Transverse colon (tissue), 4 donors: ENCODE results near the gene BDKRB1. TPM values are rescaled to one million over a fixed set of nuclear protein-coding genes. Genes with fewer than 3 reads are reported as not detected.

ENCODE experiments used
- DNase-seq: peaks from one replicate; pipeline ENCODE4 v3.0.0-alpha.2; 2019
- H3K27ac ChIP-seq, 4 donors: fragments of 200-600 bp; sonication (generic); 2 replicates each; pipeline ENCODE4 v1.5.1; 2016 to 2018; ENCODE audit warnings: inconsistent platforms in 4 of 4
- H3K27me3 ChIP-seq: fragments of 200-600 bp; sonication (generic); 2 replicates; pipeline ENCODE4 v1.5.1; 2017; ENCODE audit warnings: inconsistent platforms
- H3K36me3 ChIP-seq, 4 donors: fragments of 200-600 bp; sonication (generic); 2 replicates each; pipeline ENCODE4 v1.5.1; 2017 to 2019; ENCODE audit warnings: inconsistent platforms in 4 of 4
- H3K4me1 ChIP-seq, 4 donors: fragments of 200-600 bp; sonication (generic); 2 replicates each; pipeline ENCODE4 v1.5.1; 2017 to 2020; ENCODE audit warnings: inconsistent platforms in 4 of 4
- H3K4me3 ChIP-seq, 4 donors: fragments of 200-600 bp; sonication (generic); 1 replicate in 1 of 4; 2 replicates in 3 of 4; pipeline versions ENCODE4 v1.5.1 to v1.6.1; 2017 to 2019; ENCODE audit warnings: inconsistent platforms in 4 of 4
- H3K9me3 ChIP-seq, 2 donors: fragments of 200-600 bp; sonication (generic); 2 replicates each; pipeline ENCODE4 v1.5.1; 2017 to 2019; ENCODE audit warnings: inconsistent platforms in 2 of 2
- CTCF ChIP-seq, 5 experiments: fragments of 200-600 bp in 3 of 5; fragments of 450-650 bp in 2 of 5; sonication (generic) in 3 of 5; IDR thresholded peaks; 1 replicate in 2 of 5; 2 replicates in 3 of 5; pipeline ENCODE4 v1.5.1; 2016 to 2017; ENCODE audit warnings: antibody characterized with exemption in 5 of 5, inconsistent platforms in 3 of 5, mild to moderate bottlenecking in 2 of 5, moderate library complexity in 1 of 5
- EP300 ChIP-seq: sonication (generic); formaldehyde crosslinking; IDR thresholded peaks from one replicate; pipeline ENCODE4 v1.6.1; 2017; ENCODE audit warnings: antibody characterized with exemption, low read depth
- POLR2A ChIP-seq: fragments of 450-650 bp; IDR thresholded peaks from one replicate; pipeline ENCODE4 v1.6.1; 2016; ENCODE audit warnings: antibody characterized with exemption, mild to moderate bottlenecking, moderate library complexity
- POLR2AphosphoS5 ChIP-seq, 3 donors: sonication (generic); formaldehyde crosslinking; IDR thresholded peaks; one replicate each; pipeline ENCODE4 v1.6.1; 2016; ENCODE audit warnings: antibody characterized with exemption in 3 of 3
- WGBS, 2 donors: methylation state at CpG; one replicate each; pipeline ENCODE4 v1.1.5; 2018; ENCODE audit warnings: low coverage in 1 of 2; 5-methylcytosine and 5-hydroxymethylcytosine counted together
- in situ Hi-C, 4 donors: fragments of 200-750 bp; cut with MboI; loops; one replicate each; pipeline versions ENCODE4 v1.15.0 to v1.15.1; 2017; ENCODE audit warnings: low sequenced_read_pairs in 3 of 4, low pct_ligation_motif_present in 1 of 4, low pct_unique_long_range_greater_than_20kb in 1 of 4
- intact Hi-C: fragments of 100-400 bp; cut with DNase I; formaldehyde crosslinking; loops from one replicate; pipeline ENCODE4 v1.15.1; 2023; ENCODE audit warnings: low total_unique reads
- total RNA-seq, 4 donors: library from RNA; depleted of rRNA; stranded (reverse); fragments of >200 nt; gene quantifications; one replicate each; pipeline ENCODE4 v1.1.0, GENCODE V29; 2016

The BDKRB1 gene
- total RNA-seq, 4 donors from 2014 or later = 1.1 to 4.4 (median 2.3) TPM

- DNase-seq = no peak
- H3K27ac ChIP-seq = no peak overlapping the region
- no peaks in the 10 kb centered on the region for H3K36me3 ChIP-seq
- H3K9me3 ChIP-seq = no peaks in the 10 kb centered on the region
- TF ChIP-seq EP300 = no peak
- no peak for TF ChIP-seq CTCF (IDR thresholded peaks at IDR 0.05)
- TF ChIP-seq POLR2A = no peak
- no peak for TF ChIP-seq POLR2AphosphoS5 (IDR thresholded peaks at IDR 0.05)
- intact Hi-C loops (loop anchor here (10.0 kb wide), 1 partner anchor 237 kb away; no protein-coding TSS in a partner anchor), in situ Hi-C loops (no loop called here)
- WGBS, 2 donors = 60 to 69% methylated on average over 1 to 16 of the region's 16 CpGs
- H3K4me3 ChIP-seq = no peak overlapping the region
- peaks cover 0 to 14% (median 2%) of the 10 kb centered on the region in 4 donors for H3K4me1 ChIP-seq
- H3K27me3 ChIP-seq = no peaks in the 10 kb centered on the region
Observed at GRCh38 chr14:96261772-96262655, 6.0 kb downstream of the BDKRB1 start.

GRCh38 chr14:96263347-96264199 is 7.6 kb downstream of the BDKRB1 start:
- in situ Hi-C loops = no loop called here
- no peak overlapping the region for H3K4me3 ChIP-seq
- no peaks in the 10 kb centered on the region for H3K9me3 ChIP-seq
- H3K36me3 ChIP-seq = no peaks in the 10 kb centered on the region
- peak; percentile 44 for DNase-seq
- H3K4me1 ChIP-seq = peaks cover under 1 to 23% (median 4%) of the 10 kb centered on the region in 4 donors
- intact Hi-C loops = loop anchor here (10.0 kb wide), 1 partner anchor 239 kb away; no protein-coding TSS in a partner anchor
- WGBS, 2 donors = 83 to 85% methylated on average over 4 to 20 of the region's 20 CpGs
- no peak for TF ChIP-seq POLR2A
- TF ChIP-seq POLR2AphosphoS5 (IDR thresholded peaks at IDR 0.05) = peak in 2 of 3 donors; percentile 36 to 66
- peak overlapping the region; percentile 8 to 64 (median 50) for H3K27ac ChIP-seq
- no peaks in the 10 kb centered on the region for H3K27me3 ChIP-seq

GRCh38 chr14:96264200-96264553 is 8.2 kb downstream of the BDKRB1 start:
- no peak for TF ChIP-seq CTCF (IDR thresholded peaks at IDR 0.05)
- no peak for TF ChIP-seq POLR2AphosphoS5 (IDR thresholded peaks at IDR 0.05)
- TF ChIP-seq EP300 = no peak
- TF ChIP-seq POLR2A = no peak
- intact Hi-C loops (loop anchor here (10.0 kb wide), 1 partner anchor 239 kb away; no protein-coding TSS in a partner anchor), in situ Hi-C loops (no loop called here)
- H3K4me3 ChIP-seq = no peak overlapping the region
- no peaks in the 10 kb centered on the region for H3K27me3 ChIP-seq
- no peak for DNase-seq
- H3K27ac ChIP-seq = no peak overlapping the region
- 95% methylated on average over 14 of the region's 14 CpGs; no CpG with 5 or more reads in 1 of the 2 donors for WGBS, 2 donors
- H3K9me3 ChIP-seq = no peaks in the 10 kb centered on the region
- H3K36me3 ChIP-seq = no peaks in the 10 kb centered on the region
- H3K4me1 ChIP-seq = peaks cover 3 to 29% (median 6%) of the 10 kb centered on the region in 4 donors

GRCh38 chr14:96264853-96265252 is 8.8 kb downstream of the BDKRB1 start:
- H3K9me3 ChIP-seq = no peaks in the 10 kb centered on the region
- no peaks in the 10 kb centered on the region for H3K36me3 ChIP-seq
- no peaks in the 10 kb centered on the region for H3K27me3 ChIP-seq
- no peak overlapping the region for H3K4me3 ChIP-seq
- no peak overlapping the region for H3K27ac ChIP-seq
- H3K4me1 ChIP-seq = peaks cover 3 to 33% (median 6%) of the 10 kb centered on the region in 4 donors
- TF ChIP-seq POLR2AphosphoS5 (IDR thresholded peaks at IDR 0.05) (no peak), CTCF (IDR thresholded peaks at IDR 0.05) (peak; percentile 23 to 50 (median 32))
- 74 to 75% methylated on average over 2 to 3 of the region's 3 CpGs for WGBS, 2 donors
- in situ Hi-C loops (no loop called here), intact Hi-C loops (loop anchor here (10.0 kb wide), 1 partner anchor 240 kb away; no protein-coding TSS in a partner anchor)
- no peak for DNase-seq
